ENCODE results near the gene NDE1. TPM values are rescaled to one million over a fixed set of nuclear protein-coding genes. Genes with fewer than 3 reads are reported as not detected.

NDE1 gene
- total and polyA plus RNA-seq, 8 donors = 37.1 to 71.7 (median 50.7) TPM

- intact Hi-C loops (cut with DNase I) = no loop called here
- Histone ChIP-seq H3K36me3 (no peaks in the 10 kb centered on the region), H3K9me3 (no peaks in the 10 kb centered on the region), H3K4me1 (no peaks in the 10 kb centered on the region), H3K27ac (no peak overlapping the region), H3K4me3 (no peak overlapping the region), H3K27me3 (no peaks in the 10 kb centered on the region)
- no peak for ATAC-seq
- no peak for TF ChIP-seq CTCF (IDR thresholded peaks at IDR 0.05)
- no peak for DNase-seq
These were observed 125.7 kb downstream of the NDE1 start for GRCh38 chr16:15775663-15776304.

Other genes starting within 250 kb of the NDE1 start
- 10 to 100 TPM; 12.0 to 12.9 TPM for gene BMERB1, start 215.7 kb upstream of the NDE1 start, total RNA-seq
- gene BMERB1, start 215.7 kb upstream of the NDE1 start, polyA plus RNA-seq (ENCODE audit: insufficient read length in 6 of 6) = 10 to 100 TPM; 36.2 to 45.8 (median 41.6) TPM
- gene MARF1, start 7.1 kb upstream of the NDE1 start, total RNA-seq = 10 to 100 TPM; 72.3 to 86.1 TPM
- gene MARF1, start 7.1 kb upstream of the NDE1 start, polyA plus RNA-seq (ENCODE audit: insufficient read length in 6 of 6) = 10 to 100 TPM; 60.1 to 78.2 (median 67.6) TPM
- 10 to 100 TPM; 47.3 to 94.8 TPM for gene MYH11, start 206.8 kb downstream of the NDE1 start, total RNA-seq
- gene MYH11, start 206.8 kb downstream of the NDE1 start, polyA plus RNA-seq (ENCODE audit: insufficient read length in 6 of 6) = 100 to 1,000 TPM in 5 of 6 donors, 10 to 100 TPM in 1; 80.3 to 208 (median 142) TPM
- 10 to 100 TPM; 22.7 to 26.2 TPM for gene CEP20, start 238.4 kb downstream of the NDE1 start, total RNA-seq
- 10 to 100 TPM; 34.1 to 44.6 (median 38.5) TPM for gene CEP20, start 238.4 kb downstream of the NDE1 start, polyA plus RNA-seq (ENCODE audit: insufficient read length in 6 of 6)